ENCODE data around the gene GLIPR2. TPM values are rescaled to one million over a fixed set of nuclear protein-coding genes. Genes with fewer than 3 reads are reported as not detected.
A peak's percentile ranks its signal among the peaks of the same experiment; 100 is the strongest.

Gene GLIPR2
- total and polyA plus RNA-seq, 4 experiments from 2014 or later: 17.0 to 213 (median 79.5) TPM

GRCh38 chr9:36152741-36153438 is 16.4 kb downstream of the GLIPR2 start:
- Histone ChIP-seq H3K36me3 (ENCODE audit: insufficient read depth, low read length) (no peaks in the 10 kb centered on the region), H3K4me1 (ENCODE audit: insufficient read depth, low read length) (peaks cover 68% of the 10 kb centered on the region), H3K27me3 (ENCODE audit: insufficient read depth, low read length) (no peaks in the 10 kb centered on the region), H3K27ac (ENCODE audit: low read depth, low read length) (peak overlapping the region; percentile 96), H3K9me3 (ENCODE audit: control insufficient read depth in 1 of 2, low read length in 2 of 2) (no peaks in the 10 kb centered on the region), H3K4me3 (ENCODE audit: low read length in 2 of 2) (no peak overlapping the region)
- intact Hi-C loops (cut with micrococcal nuclease): loop anchor here (1.0 kb wide), 2 partner anchors 13 to 50 kb away; no protein-coding TSS in a partner anchor
- Mint-ChIP-seq H3K4me1 (peaks cover 40 to 65% (median 53%) of the 10 kb centered on the region in 4 donors), H3K27me3 (no peaks in the 10 kb centered on the region), H3K4me3 (peak overlapping the region in 7 of 8 donors; percentile 15 to 63 (median 54)), H3K9me3 (no peaks in the 10 kb centered on the region), H3K36me3 (peaks cover 34 to 45% of the 10 kb centered on the region in 2 donors), H3K27ac (peak overlapping the region; percentile 88 to 100 (median 98))
- POLR2A ChIA-PET (ENCODE audit: partially characterized antibody): interaction anchor here (1.3 to 9.2 kb wide), 3 partner anchors 13 to 49 kb away, joined by 6 to 159 read pairs (median 25); partner anchors contain the start of gene GLIPR2
- DNase-seq: no peak
- CTCF ChIA-PET (ENCODE audit: partially characterized antibody): interaction anchor here (1.3 to 5.8 kb wide), 7 partner anchors 9 to 51 kb away, joined by 3 to 49 read pairs (median 10); partner anchors contain the start of gene CLTA

GRCh38 chr9:36153746-36154145 is 17.2 kb downstream of the GLIPR2 start:
- peaks cover 42 to 47% of the 10 kb centered on the region in 2 donors for H3K36me3 Mint-ChIP-seq
- H3K9me3 ChIP-seq (ENCODE audit: control insufficient read depth in 1 of 2, low read length in 2 of 2): no peaks in the 10 kb centered on the region
- intact Hi-C loops (cut with micrococcal nuclease): no loop called here
- no peak for DNase-seq
- H3K4me3 Mint-ChIP-seq: peak overlapping the region in 4 of 8 donors; percentile 42 to 64 (median 59)
- H3K4me3 ChIP-seq (ENCODE audit: low read length in 2 of 2): no peak overlapping the region
- no peaks in the 10 kb centered on the region for H3K9me3 Mint-ChIP-seq
- ChIA-PET POLR2A (ENCODE audit: partially characterized antibody) (interaction anchor here (1.1 kb wide), 1 partner anchor 10 kb away, joined by 3 read pairs; no protein-coding TSS in a partner anchor), CTCF (ENCODE audit: partially characterized antibody) (interaction anchor here (3.3 kb wide), 1 partner anchor 13 kb away, joined by 23 read pairs; no protein-coding TSS in a partner anchor)
- peak overlapping the region; percentile 96 for H3K27ac ChIP-seq (ENCODE audit: low read depth, low read length)
- H3K27me3 ChIP-seq (ENCODE audit: insufficient read depth, low read length): no peaks in the 10 kb centered on the region
- peaks cover 59% of the 10 kb centered on the region for H3K4me1 ChIP-seq (ENCODE audit: insufficient read depth, low read length)
- no peaks in the 10 kb centered on the region for H3K36me3 ChIP-seq (ENCODE audit: insufficient read depth, low read length)
- peak overlapping the region; percentile 88 to 98 (median 92) for H3K27ac Mint-ChIP-seq
- no peaks in the 10 kb centered on the region for H3K27me3 Mint-ChIP-seq
- peaks cover 34 to 62% (median 47%) of the 10 kb centered on the region in 4 donors for H3K4me1 Mint-ChIP-seq

- H3K9me3 ChIP-seq (ENCODE audit: control insufficient read depth in 1 of 2, low read length in 2 of 2): no peaks in the 10 kb centered on the region
- H3K4me1 ChIP-seq (ENCODE audit: insufficient read depth, low read length): peaks cover 52% of the 10 kb centered on the region
- H3K27me3 ChIP-seq (ENCODE audit: insufficient read depth, low read length): no peaks in the 10 kb centered on the region
- Mint-ChIP-seq H3K27ac (peak overlapping the region; percentile 31 to 95 (median 87)), H3K27me3 (no peaks in the 10 kb centered on the region), H3K9me3 (no peaks in the 10 kb centered on the region), H3K4me1 (peaks cover 35 to 55% (median 45%) of the 10 kb centered on the region in 4 donors), H3K4me3 (peak overlapping the region in 5 of 8 donors; percentile 17 to 64 (median 39)), H3K36me3 (peaks cover 49 to 51% of the 10 kb centered on the region in 2 donors)
- ChIA-PET POLR2A (ENCODE audit: partially characterized antibody) (interaction anchor here (1.1 to 1.4 kb wide), 2 partner anchors 9 to 37 kb away, joined by 3 to 4 read pairs; no protein-coding TSS in a partner anchor), CTCF (ENCODE audit: partially characterized antibody) (interaction anchor here (0.9 to 20.1 kb wide), 4 partner anchors 36 to 1169 kb away, joined by 3 to 648 read pairs (median 3); partner anchors contain the start of gene CLTA)
- intact Hi-C loops (cut with micrococcal nuclease): no loop called here
- no peak overlapping the region for H3K4me3 ChIP-seq (ENCODE audit: low read length in 2 of 2)
- no peak overlapping the region for H3K27ac ChIP-seq (ENCODE audit: low read depth, low read length)
- H3K36me3 ChIP-seq (ENCODE audit: insufficient read depth, low read length): no peaks in the 10 kb centered on the region
- DNase-seq: no peak
Measured at GRCh38 chr9:36154331-36154952, 17.9 kb downstream of the GLIPR2 start.

- H3K9me3 ChIP-seq (ENCODE audit: control insufficient read depth in 1 of 2, low read length in 2 of 2): no peaks in the 10 kb centered on the region
- H3K4me3 Mint-ChIP-seq: no peak overlapping the region
- intact Hi-C loops (cut with micrococcal nuclease): no loop called here
- H3K4me1 Mint-ChIP-seq: peaks cover 25 to 46% (median 35%) of the 10 kb centered on the region in 4 donors
- no peak for DNase-seq
- H3K4me3 ChIP-seq (ENCODE audit: low read length in 2 of 2): no peak overlapping the region
- H3K27me3 ChIP-seq (ENCODE audit: insufficient read depth, low read length): no peaks in the 10 kb centered on the region
- no peaks in the 10 kb centered on the region for H3K27me3 Mint-ChIP-seq
- H3K9me3 Mint-ChIP-seq: no peaks in the 10 kb centered on the region
- peaks cover 35% of the 10 kb centered on the region for H3K4me1 ChIP-seq (ENCODE audit: insufficient read depth, low read length)
- peaks cover 43 to 50% of the 10 kb centered on the region in 2 donors for H3K36me3 Mint-ChIP-seq
- ChIA-PET CTCF (ENCODE audit: partially characterized antibody) (interaction anchor here (1.6 to 20.1 kb wide), 3 partner anchors 10 to 54 kb away, joined by 6 to 648 read pairs (median 6); no protein-coding TSS in a partner anchor), POLR2A (ENCODE audit: partially characterized antibody) (interaction anchor here (1.2 to 1.5 kb wide), 3 partner anchors 12 to 102 kb away, joined by 3 to 6 read pairs (median 4); partner anchors contain the start of gene GNE)
- no peaks in the 10 kb centered on the region for H3K36me3 ChIP-seq (ENCODE audit: insufficient read depth, low read length)
- no peak overlapping the region for H3K27ac ChIP-seq (ENCODE audit: low read depth, low read length)
- H3K27ac Mint-ChIP-seq: no peak overlapping the region
Measured at GRCh38 chr9:36156116-36156515, 19.6 kb downstream of the GLIPR2 start.

- intact Hi-C loops (cut with micrococcal nuclease): no loop called here
- peaks cover 38 to 55% of the 10 kb centered on the region in 2 donors for H3K36me3 Mint-ChIP-seq
- H3K27me3 Mint-ChIP-seq: no peaks in the 10 kb centered on the region
- no peaks in the 10 kb centered on the region for H3K27me3 ChIP-seq (ENCODE audit: insufficient read depth, low read length)
- H3K4me3 Mint-ChIP-seq: no peak overlapping the region
- H3K27ac ChIP-seq (ENCODE audit: low read depth, low read length): no peak overlapping the region
- DNase-seq: no peak
- H3K4me1 Mint-ChIP-seq: peaks cover 15 to 36% (median 25%) of the 10 kb centered on the region in 4 donors
- no peak overlapping the region for H3K4me3 ChIP-seq (ENCODE audit: low read length in 2 of 2)
- H3K27ac Mint-ChIP-seq: peak overlapping the region in 4 of 7 donors; percentile 9 to 73 (median 40)
- H3K9me3 Mint-ChIP-seq: no peaks in the 10 kb centered on the region
- H3K36me3 ChIP-seq (ENCODE audit: insufficient read depth, low read length): peaks cover 3% of the 10 kb centered on the region
- CTCF ChIA-PET (ENCODE audit: partially characterized antibody): interaction anchor here (2.0 to 20.1 kb wide), 2 partner anchors 8 to 56 kb away, joined by 6 to 648 read pairs; no protein-coding TSS in a partner anchor
- H3K4me1 ChIP-seq (ENCODE audit: insufficient read depth, low read length): peaks cover 15% of the 10 kb centered on the region
- POLR2A ChIA-PET (ENCODE audit: partially characterized antibody): interaction anchor here (1.3 to 1.4 kb wide), 2 partner anchors 9 to 22 kb away, joined by 4 read pairs; partner anchors contain the start of gene GLIPR2
- H3K9me3 ChIP-seq (ENCODE audit: control insufficient read depth in 1 of 2, low read length in 2 of 2): no peaks in the 10 kb centered on the region
Measured at GRCh38 chr9:36158122-36158521, 21.6 kb downstream of the GLIPR2 start.

- Histone ChIP-seq H3K27me3 (ENCODE audit: insufficient read depth, low read length) (no peaks in the 10 kb centered on the region), H3K27ac (ENCODE audit: low read depth, low read length) (no peak overlapping the region), H3K9me3 (ENCODE audit: control insufficient read depth in 1 of 2, low read length in 2 of 2) (no peaks in the 10 kb centered on the region), H3K36me3 (ENCODE audit: insufficient read depth, low read length) (peaks cover 3% of the 10 kb centered on the region), H3K4me3 (ENCODE audit: low read length in 2 of 2) (no peak overlapping the region), H3K4me1 (ENCODE audit: insufficient read depth, low read length) (peaks cover 10% of the 10 kb centered on the region)
- Mint-ChIP-seq H3K27me3 (no peaks in the 10 kb centered on the region), H3K4me3 (no peak overlapping the region), H3K4me1 (peaks cover 15 to 34% (median 20%) of the 10 kb centered on the region in 4 donors), H3K36me3 (peaks cover 34 to 55% of the 10 kb centered on the region in 2 donors), H3K9me3 (no peaks in the 10 kb centered on the region), H3K27ac (peak overlapping the region in 3 of 7 donors; percentile 29 to 73 (median 44))
- intact Hi-C loops (cut with micrococcal nuclease): no loop called here
- DNase-seq: no peak
- CTCF ChIA-PET (ENCODE audit: partially characterized antibody): interaction anchor here (0.6 to 20.1 kb wide), 5 partner anchors 9 to 57 kb away, joined by 3 to 648 read pairs (median 3); partner anchors contain the start of gene GLIPR2
- POLR2A ChIA-PET (ENCODE audit: partially characterized antibody): interaction anchor here (1.3 to 2.1 kb wide), 2 partner anchors 22 to 23 kb away, joined by 4 to 5 read pairs; partner anchors contain the start of gene GLIPR2
Measured at GRCh38 chr9:36158917-36159316, 22.4 kb downstream of the GLIPR2 start.

Data from CD4-positive, alpha-beta memory T cell (primary cell).